Parathyroid adenoma (tissue), 2 donors: ENCODE measurements around the gene MPZL1.

Source experiments
- H2AFZ ChIP-seq: fragments of 300-600 bp; sonication (generic); one replicate; pipeline ENCODE4 v1.7.0; 2017; ENCODE audit warnings: antibody characterized with exemption, mild to moderate bottlenecking
- H3K27ac ChIP-seq: fragments of 300-600 bp; sonication (generic); one replicate; pipeline ENCODE4 v1.7.0; 2017
- H3K27me3 ChIP-seq: fragments of 300-600 bp; sonication (generic); one replicate; pipeline ENCODE4 v1.7.0; 2017; ENCODE audit warnings: low read length; ENCODE audit not compliant: control insufficient read depth, insufficient read depth
- H3K36me3 ChIP-seq: fragments of 300-600 bp; sonication (generic); one replicate; pipeline ENCODE4 v1.7.0; 2017; ENCODE audit warnings: low read length; ENCODE audit not compliant: control insufficient read depth, insufficient read depth
- H3K4me1 ChIP-seq: fragments of 300-600 bp; sonication (generic); one replicate; pipeline ENCODE4 v1.7.0; 2017; ENCODE audit warnings: control low read depth
- H3K4me2 ChIP-seq: fragments of 300-600 bp; sonication (generic); one replicate; pipeline ENCODE4 v1.7.0; 2017; ENCODE audit warnings: low read length
- H3K4me3 ChIP-seq: fragments of 300-600 bp; sonication (generic); one replicate; pipeline ENCODE4 v1.7.0; 2017; ENCODE audit warnings: low read depth, low read length
- H3K79me2 ChIP-seq: fragments of 300-600 bp; sonication (generic); one replicate; pipeline ENCODE4 v1.7.0; 2017; ENCODE audit warnings: control low read depth
- H3K9ac ChIP-seq: fragments of 300-600 bp; sonication (generic); one replicate; pipeline ENCODE4 v1.7.0; 2017; ENCODE audit warnings: mild to moderate bottlenecking
- H3K9me3 ChIP-seq: fragments of 300-600 bp; sonication (generic); one replicate; pipeline ENCODE4 v1.7.0; 2017; ENCODE audit warnings: low read length; ENCODE audit not compliant: control insufficient read depth
- CTCF ChIP-seq: fragments of 300-600 bp; sonication (generic); IDR thresholded peaks from one replicate; pipeline ENCODE4 v1.7.0; 2017; ENCODE audit warnings: antibody characterized with exemption, mild to moderate bottlenecking
- donor health status: primary hyperparathyroidism.

MPZL1 gene

GRCh38 chr1:167763525-167764220 lies 41.9 kb downstream of the MPZL1 start:
- Histone ChIP-seq H2AFZ (no peak overlapping the region), H3K27me3 (no peaks in the 10 kb centered on the region), H3K36me3 (no peaks in the 10 kb centered on the region), H3K9ac (no peak overlapping the region), H3K4me1 (no peaks in the 10 kb centered on the region), H3K27ac (no peak overlapping the region), H3K4me2 (no peak overlapping the region), H3K9me3 (no peaks in the 10 kb centered on the region), H3K79me2 (no peaks in the 10 kb centered on the region), H3K4me3 (no peak overlapping the region)
- no peak for TF ChIP-seq CTCF

GRCh38 chr1:167764458-167765330 lies 42.9 kb downstream of the MPZL1 start:
- no peak overlapping the region for H3K4me3 ChIP-seq
- no peaks in the 10 kb centered on the region for H3K9me3 ChIP-seq
- no peak overlapping the region for H3K9ac ChIP-seq
- no peaks in the 10 kb centered on the region for H3K79me2 ChIP-seq
- H3K36me3 ChIP-seq = no peaks in the 10 kb centered on the region
- no peaks in the 10 kb centered on the region for H3K4me1 ChIP-seq
- no peak overlapping the region for H2AFZ ChIP-seq
- H3K27me3 ChIP-seq = no peaks in the 10 kb centered on the region
- no peak overlapping the region for H3K4me2 ChIP-seq
- no peak overlapping the region for H3K27ac ChIP-seq
- no peak for TF ChIP-seq CTCF

- Histone ChIP-seq H3K9ac (no peak overlapping the region), H3K27ac (no peak overlapping the region), H3K9me3 (no peaks in the 10 kb centered on the region), H3K4me2 (no peak overlapping the region), H3K79me2 (no peaks in the 10 kb centered on the region), H3K4me1 (no peaks in the 10 kb centered on the region), H3K27me3 (no peaks in the 10 kb centered on the region), H3K36me3 (no peaks in the 10 kb centered on the region), H3K4me3 (no peak overlapping the region), H2AFZ (no peak overlapping the region)
- TF ChIP-seq CTCF = no peak
These were observed 43.7 kb downstream of the MPZL1 start for GRCh38 chr1:167765496-167765895.

- TF ChIP-seq CTCF = no peak
- Histone ChIP-seq H3K36me3 (no peaks in the 10 kb centered on the region), H3K79me2 (no peaks in the 10 kb centered on the region), H2AFZ (no peak overlapping the region), H3K4me3 (no peak overlapping the region), H3K4me2 (no peak overlapping the region), H3K9ac (no peak overlapping the region), H3K4me1 (no peaks in the 10 kb centered on the region), H3K9me3 (no peaks in the 10 kb centered on the region), H3K27me3 (no peaks in the 10 kb centered on the region), H3K27ac (no peak overlapping the region)
These were observed 44.8 kb downstream of the MPZL1 start for GRCh38 chr1:167766538-167766937.
